NCI-H524 (cell line): ENCODE results near the gene VPS35L.
A peak's percentile ranks its signal among the peaks of the same experiment; 100 is the strongest.

Experiments
- DNase-seq, 2 experiments: peaks; one replicate each; lab custom pipeline; 2025; lab: John Stamatoyannopoulos, UW

VPS35L gene

GRCh38 chr16:19555186-19555937 is at the start of gene VPS35L:
Gene VPS35L, plus strand, starts transcription at chr16:19555703. Its CDS starts 27 bp downstream, at chr16:19555730.
- DNase-seq: peak; percentile 98 to 99

- DNase-seq: no peak
Observed at GRCh38 chr16:19506965-19507364, 48.5 kb upstream of the VPS35L start.

- DNase-seq: no peak
Observed at GRCh38 chr16:19507867-19508266, 47.6 kb upstream of the VPS35L start.

- no peak for DNase-seq
Observed at GRCh38 chr16:19512297-19512696, 43.2 kb upstream of the VPS35L start.

GRCh38 chr16:19513377-19514053 is 42.0 kb upstream of the VPS35L start:
- DNase-seq: no peak

GRCh38 chr16:19515757-19516156 is 39.7 kb upstream of the VPS35L start:
- no peak for DNase-seq

- no peak for DNase-seq
Observed at GRCh38 chr16:19517424-19518089, 37.9 kb upstream of the VPS35L start.

GRCh38 chr16:19518388-19518787 is 37.1 kb upstream of the VPS35L start:
- no peak for DNase-seq

GRCh38 chr16:19520861-19521331 is 34.6 kb upstream of the VPS35L start:
- DNase-seq: peak in 1 of 2 experiments; percentile 20

- DNase-seq: peak; percentile 90 to 95
Observed at GRCh38 chr16:19521471-19522396, 33.8 kb upstream of the VPS35L start, which contains the start of gene GDE1. Gene GDE1, minus strand, starts transcription at chr16:19522098. Its CDS starts 134 bp downstream, at chr16:19521964.

- DNase-seq: no peak
Observed at GRCh38 chr16:19522397-19522732, 33.1 kb upstream of the VPS35L start.

- DNase-seq: no peak
Observed at GRCh38 chr16:19522760-19523159, 32.7 kb upstream of the VPS35L start.

- DNase-seq: no peak
Observed at GRCh38 chr16:19523184-19523558, 32.3 kb upstream of the VPS35L start.

- peak; percentile 94 to 96 for DNase-seq
Observed at GRCh38 chr16:19523559-19524355, 31.7 kb upstream of the VPS35L start, which contains the start of gene CCP110. Gene CCP110, plus strand, starts transcription at chr16:19523942. Its CDS starts 3,940 bp downstream, at chr16:19527882.

GRCh38 chr16:19524356-19524615 is 31.2 kb upstream of the VPS35L start:
- DNase-seq: no peak

- DNase-seq: peak in 1 of 2 experiments; percentile 30
Observed at GRCh38 chr16:19524616-19525384, 30.7 kb upstream of the VPS35L start.

GRCh38 chr16:19525385-19525723 is 30.1 kb upstream of the VPS35L start:
- DNase-seq: no peak

GRCh38 chr16:19527161-19527560 is 28.3 kb upstream of the VPS35L start:
- no peak for DNase-seq

GRCh38 chr16:19528666-19529065 is 26.8 kb upstream of the VPS35L start:
- DNase-seq: no peak

GRCh38 chr16:19532601-19533000 is 22.9 kb upstream of the VPS35L start:
- DNase-seq: no peak
